ENCODE data around the gene TMEM260. TPM values are rescaled to one million over a fixed set of nuclear protein-coding genes. Genes with fewer than 3 reads are reported as not detected.

The TMEM260 gene
- polyA plus RNA-seq, 1 donor = 22.7 TPM

Other genes starting within 250 kb of the TMEM260 start
- gene OTX2, start 230.7 kb downstream of the TMEM260 start, polyA plus RNA-seq = not detected

Data from large intestine (tissue), 1 donor.